ENCODE measurements around the gene KRTCAP2. TPM values are rescaled to one million over a fixed set of nuclear protein-coding genes. Genes with fewer than 3 reads are reported as not detected.

Gene KRTCAP2
- total and polyA plus RNA-seq, 10 of the 15 experiments (the other 5 are each of a cell fraction or from before 2014, with no cell fraction given): 61.3 to 238 (median 141) TPM

- no peaks in the 10 kb centered on the region for H3K79me2 ChIP-seq (ENCODE audit: control insufficient read depth, insufficient read depth, low read length)
- ATAC-seq (no peak), FAIRE-seq (no peak), DNase-seq (ENCODE audit: low read depth, low spot score) (no peak)
- no peaks in the 10 kb centered on the region for H3K36me3 ChIP-seq (ENCODE audit: control insufficient read depth in 2 of 2, insufficient read depth in 2 of 2, low read length in 1 of 2)
- no peak overlapping the region for H2AFZ ChIP-seq (ENCODE audit: control insufficient read depth, low read depth, low read length)
- no peaks in the 10 kb centered on the region for H4K20me1 ChIP-seq (ENCODE audit: control insufficient read depth, insufficient read depth)
- no peak overlapping the region for H3K4me3 ChIP-seq
- no peak overlapping the region for H3K4me2 ChIP-seq (ENCODE audit: control insufficient read depth, insufficient read depth)
- WGBS (ENCODE audit: insufficient coverage, insufficient replicate concordance, low lambda C conversion rate, missing lambda C conversion rate): 79% methylated on average over 7 of the region's 7 CpGs
- ChIA-PET SMC1A (ENCODE audit: uncharacterized antibody, unreplicated experiment) (no interaction called here), CTCF (interaction anchor here (0.7 to 1.6 kb wide), 2 partner anchors 10 to 11 kb away, joined by 3 to 6 read pairs; partner anchors contain the start of gene KRTCAP2), POLR2A (no interaction called here), RAD21 (ENCODE audit: unreplicated experiment) (interaction anchor here (1.6 kb wide), 1 partner anchor 11 kb away, joined by 4 read pairs; no protein-coding TSS in a partner anchor)
- peaks cover 26% of the 10 kb centered on the region for H3K4me1 ChIP-seq (ENCODE audit: control insufficient read depth, insufficient read depth, low read length)
- no peaks in the 10 kb centered on the region for H3K9me3 ChIP-seq (replicated peaks; ENCODE audit: control insufficient read depth, insufficient read depth, low read length)
- no peak overlapping the region for H3K9ac ChIP-seq (ENCODE audit: control insufficient read depth, insufficient read depth, low read length)
- intact Hi-C loops (cut with micrococcal nuclease; ENCODE audit: unreplicated experiment): no loop called here
- H3K27me3 ChIP-seq (replicated peaks in 1 of 2; ENCODE audit: control insufficient read depth in 2 of 2, insufficient read depth in 2 of 2, low read length in 1 of 2): no peaks in the 10 kb centered on the region
- H3K27ac ChIP-seq (ENCODE audit: control insufficient read depth, insufficient read depth): no peak overlapping the region
- no peak for TF ChIP-seq ZBTB33 (IDR thresholded peaks at IDR 0.05)
- BruUV-seq (replicated peaks): no TSS peak
- in situ Hi-C loops (cut with MboI): no loop called here
Observed at GRCh38 chr1:155182052-155182550, 9.0 kb upstream of the KRTCAP2 start.

GRCh38 chr1:155181371-155182051 lies 8.4 kb upstream of the KRTCAP2 start:
- Histone ChIP-seq H3K79me2 (ENCODE audit: control insufficient read depth, insufficient read depth, low read length) (no peaks in the 10 kb centered on the region), H3K4me2 (ENCODE audit: control insufficient read depth, insufficient read depth) (no peak overlapping the region), H3K9me3 (replicated peaks; ENCODE audit: control insufficient read depth, insufficient read depth, low read length) (no peaks in the 10 kb centered on the region), H3K27me3 (replicated peaks in 1 of 2; ENCODE audit: control insufficient read depth in 2 of 2, insufficient read depth in 2 of 2, low read length in 1 of 2) (no peaks in the 10 kb centered on the region), H3K9ac (ENCODE audit: control insufficient read depth, insufficient read depth, low read length) (no peak overlapping the region), H4K20me1 (ENCODE audit: control insufficient read depth, insufficient read depth) (no peaks in the 10 kb centered on the region), H3K27ac (ENCODE audit: control insufficient read depth, insufficient read depth) (no peak overlapping the region), H2AFZ (ENCODE audit: control insufficient read depth, low read depth, low read length) (no peak overlapping the region), H3K4me3 (no peak overlapping the region), H3K4me1 (ENCODE audit: control insufficient read depth, insufficient read depth, low read length) (peaks cover 31% of the 10 kb centered on the region), H3K36me3 (ENCODE audit: control insufficient read depth in 2 of 2, insufficient read depth in 2 of 2, low read length in 1 of 2) (no peaks in the 10 kb centered on the region)
- SMC1A ChIA-PET (ENCODE audit: uncharacterized antibody, unreplicated experiment): no interaction called here
- intact Hi-C loops (cut with micrococcal nuclease; ENCODE audit: unreplicated experiment) (no loop called here), in situ Hi-C loops (cut with MboI) (no loop called here)
- no peak for FAIRE-seq
- BruUV-seq (replicated peaks): no TSS peak
- no peak for ATAC-seq
- no peak for DNase-seq (ENCODE audit: low read depth, low spot score)
- 73% methylated on average over 18 of the region's 18 CpGs for WGBS (ENCODE audit: insufficient coverage, insufficient replicate concordance, low lambda C conversion rate, missing lambda C conversion rate)
- POLR2A ChIA-PET: interaction anchor here (0.9 kb wide), 1 partner anchor 12 kb away, joined by 4 read pairs; no protein-coding TSS in a partner anchor
- RAD21 ChIA-PET (ENCODE audit: unreplicated experiment): interaction anchor here (1.6 kb wide), 1 partner anchor 12 kb away, joined by 4 read pairs; no protein-coding TSS in a partner anchor
- CTCF ChIA-PET: interaction anchor here (1.4 to 9.7 kb wide), 4 partner anchors 9 to 69 kb away, joined by 3 to 244 read pairs (median 5); partner anchors contain the start of genes KRTCAP2 and THBS3
- TF ChIP-seq SMAD1 (IDR thresholded peaks at IDR 0.05; ENCODE audit: low read depth, partially characterized antibody) (no peak), USF2 (IDR thresholded peaks at IDR 0.05; ENCODE audit: borderline replicate concordance, low read depth, low read length) (no peak), BCL11A (IDR thresholded peaks at IDR 0.05; ENCODE audit: low read depth, low read length) (no peak), REST (IDR thresholded peaks at IDR 0.05; ENCODE audit: low read depth, low read length) (no peak), BCL3 (IDR thresholded peaks at IDR 0.05; ENCODE audit: borderline replicate concordance, insufficient read depth, low read depth, low read length, poor library complexity, severe bottlenecking) (no peak)

Data from GM12878 (cell line).